ENCODE measurements around the gene GLIS1. TPM values are rescaled to one million over a fixed set of nuclear protein-coding genes. Genes with fewer than 3 reads are reported as not detected.

GLIS1 gene
- polyA plus RNA-seq, 1 donor (not counting 4 experiments of a cell fraction or from before 2014, with no cell fraction given), result not detected

DNA sequence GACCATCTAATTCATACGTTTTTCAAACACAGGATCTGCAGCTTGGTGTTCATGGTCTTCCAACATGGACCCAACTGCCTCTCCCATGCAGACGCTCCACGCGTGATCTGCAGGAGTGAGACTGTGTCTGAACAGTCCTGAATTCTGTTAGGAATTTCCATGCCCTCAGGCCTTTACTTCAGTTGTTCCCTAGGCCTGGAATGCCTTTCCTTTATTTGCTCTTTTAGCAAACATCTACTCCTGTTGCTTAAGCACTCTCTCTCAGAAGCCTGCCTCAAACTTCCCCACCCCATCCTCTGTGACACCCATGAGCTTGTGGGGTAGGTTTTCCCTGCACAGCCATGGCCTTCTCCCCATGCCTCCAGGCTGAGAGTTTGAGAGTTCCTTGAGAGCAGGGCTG is 206.1 kb downstream of the GLIS1 start:
- dilution Hi-C loops (cut with MboI; ENCODE audit: extremely low pct_ligation_motif_present, low sequenced_read_pairs), result no loop called here
- Histone ChIP-seq H3K9me3 (ENCODE audit: control insufficient read depth, low read depth, low read length) (no peaks in the 10 kb centered on the region), H3K27ac (ENCODE audit: control insufficient read depth, insufficient read depth, low read length) (no peak overlapping the region), H3K9me1 (ENCODE audit: control insufficient read depth, extremely low read depth, insufficient read depth, low read length) (no peaks in the 10 kb centered on the region), H3K79me2 (ENCODE audit: control insufficient read depth, insufficient read depth, low read length) (no peaks in the 10 kb centered on the region), H3K9ac (ENCODE audit: control insufficient read depth, extremely low read depth, insufficient read depth, low read length) (no peak overlapping the region), H2AFZ (ENCODE audit: control insufficient read depth, low read length) (no peak overlapping the region), H3K4me1 (ENCODE audit: control insufficient read depth, extremely low read depth, insufficient read depth, low read length) (no peaks in the 10 kb centered on the region), H4K20me1 (ENCODE audit: control insufficient read depth, extremely low read depth, insufficient read depth, low read length) (peaks cover 2% of the 10 kb centered on the region), H3K4me2 (ENCODE audit: control insufficient read depth, extremely low read depth, insufficient read depth, low read depth, low read length) (no peak overlapping the region), H3K4me3 (ENCODE audit: control insufficient read depth in 2 of 3, extremely low read depth in 1 of 3, insufficient read depth in 2 of 3, low read depth in 1 of 3, low read length in 3 of 3) (no peak overlapping the region), H3K36me3 (ENCODE audit: control insufficient read depth in 2 of 2, extremely low read depth in 1 of 2, insufficient read depth in 2 of 2, low read length in 2 of 2) (no peaks in the 10 kb centered on the region), H3K27me3 (ENCODE audit: control insufficient read depth, extremely low read depth, insufficient read depth, low read length) (peaks cover 23% of the 10 kb centered on the region)
- no peak for FAIRE-seq
- TF ChIP-seq EZH2 (IDR thresholded peaks at IDR 0.05; ENCODE audit: low read length), result no peak
- TF ChIP-seq, protein P1, sequence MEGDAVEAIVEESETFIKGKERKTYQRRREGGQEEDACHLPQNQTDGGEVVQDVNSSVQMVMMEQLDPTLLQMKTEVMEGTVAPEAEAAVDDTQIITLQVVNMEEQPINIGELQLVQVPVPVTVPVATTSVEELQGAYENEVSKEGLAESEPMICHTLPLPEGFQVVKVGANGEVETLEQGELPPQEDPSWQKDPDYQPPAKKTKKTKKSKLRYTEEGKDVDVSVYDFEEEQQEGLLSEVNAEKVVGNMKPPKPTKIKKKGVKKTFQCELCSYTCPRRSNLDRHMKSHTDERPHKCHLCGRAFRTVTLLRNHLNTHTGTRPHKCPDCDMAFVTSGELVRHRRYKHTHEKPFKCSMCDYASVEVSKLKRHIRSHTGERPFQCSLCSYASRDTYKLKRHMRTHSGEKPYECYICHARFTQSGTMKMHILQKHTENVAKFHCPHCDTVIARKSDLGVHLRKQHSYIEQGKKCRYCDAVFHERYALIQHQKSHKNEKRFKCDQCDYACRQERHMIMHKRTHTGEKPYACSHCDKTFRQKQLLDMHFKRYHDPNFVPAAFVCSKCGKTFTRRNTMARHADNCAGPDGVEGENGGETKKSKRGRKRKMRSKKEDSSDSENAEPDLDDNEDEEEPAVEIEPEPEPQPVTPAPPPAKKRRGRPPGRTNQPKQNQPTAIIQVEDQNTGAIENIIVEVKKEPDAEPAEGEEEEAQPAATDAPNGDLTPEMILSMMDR (optimal IDR thresholded peaks at IDR 0.05 in 1 of 3, IDR thresholded peaks at IDR 0.05 in 1 of 3, conservative IDR thresholded peaks at IDR 0.05 in 1 of 3; ENCODE audit: extremely low read depth in 1 of 3, insufficient read depth in 2 of 3, low read length in 3 of 3), result no peak
- no peak for DNase-seq (ENCODE audit: low read depth, low spot score)

DNA sequence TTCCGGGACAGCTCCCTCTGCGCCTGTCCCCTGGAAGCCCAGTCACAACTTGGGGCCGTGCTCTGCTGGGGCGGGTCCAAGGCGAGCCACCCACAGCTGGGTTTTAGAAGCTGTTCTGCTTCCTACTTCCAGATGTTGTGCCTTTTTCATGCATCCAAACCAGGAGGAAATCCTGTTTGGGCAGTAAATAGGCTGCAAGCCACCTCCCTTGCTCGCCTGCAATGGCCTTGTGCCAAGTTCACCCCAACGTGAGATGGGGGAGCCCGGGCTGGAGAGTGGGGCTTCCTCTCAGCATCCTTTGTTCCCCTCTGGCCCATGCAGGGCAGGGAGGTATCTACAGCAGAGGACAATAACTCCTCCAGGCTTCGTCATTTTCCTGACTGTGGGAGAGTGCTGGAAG is 206.6 kb downstream of the GLIS1 start:
- Histone ChIP-seq H3K79me2 (ENCODE audit: control insufficient read depth, insufficient read depth, low read length) (no peaks in the 10 kb centered on the region), H3K27me3 (ENCODE audit: control insufficient read depth, extremely low read depth, insufficient read depth, low read length) (peaks cover 23% of the 10 kb centered on the region), H2AFZ (ENCODE audit: control insufficient read depth, low read length) (no peak overlapping the region), H3K9me3 (ENCODE audit: control insufficient read depth, low read depth, low read length) (no peaks in the 10 kb centered on the region), H3K27ac (ENCODE audit: control insufficient read depth, insufficient read depth, low read length) (no peak overlapping the region), H3K36me3 (ENCODE audit: control insufficient read depth in 2 of 2, extremely low read depth in 1 of 2, insufficient read depth in 2 of 2, low read length in 2 of 2) (no peaks in the 10 kb centered on the region), H3K4me2 (ENCODE audit: control insufficient read depth, extremely low read depth, insufficient read depth, low read depth, low read length) (no peak overlapping the region), H3K9ac (ENCODE audit: control insufficient read depth, extremely low read depth, insufficient read depth, low read length) (no peak overlapping the region), H4K20me1 (ENCODE audit: control insufficient read depth, extremely low read depth, insufficient read depth, low read length) (peaks cover 2% of the 10 kb centered on the region), H3K4me3 (ENCODE audit: control insufficient read depth in 2 of 3, extremely low read depth in 1 of 3, insufficient read depth in 2 of 3, low read depth in 1 of 3, low read length in 3 of 3) (no peak overlapping the region), H3K9me1 (ENCODE audit: control insufficient read depth, extremely low read depth, insufficient read depth, low read length) (no peaks in the 10 kb centered on the region), H3K4me1 (ENCODE audit: control insufficient read depth, extremely low read depth, insufficient read depth, low read length) (no peaks in the 10 kb centered on the region)
- FAIRE-seq, result no peak
- no peak for TF ChIP-seq EZH2 (IDR thresholded peaks at IDR 0.05; ENCODE audit: low read length)
- TF ChIP-seq, protein P1 (optimal IDR thresholded peaks at IDR 0.05 in 1 of 3, IDR thresholded peaks at IDR 0.05 in 1 of 3, conservative IDR thresholded peaks at IDR 0.05 in 1 of 3; ENCODE audit: extremely low read depth in 1 of 3, insufficient read depth in 2 of 3, low read length in 3 of 3), result no peak
- DNase-seq (ENCODE audit: low read depth, low spot score), result no peak
- dilution Hi-C loops (cut with MboI; ENCODE audit: extremely low pct_ligation_motif_present, low sequenced_read_pairs), result no loop called here

All from keratinocyte (primary cell).